ENCODE data around the gene ARHGAP24. TPM values are rescaled to one million over a fixed set of nuclear protein-coding genes. Genes with fewer than 3 reads are reported as not detected.

ARHGAP24 gene
- total and polyA plus RNA-seq, 10 of the 15 experiments (the other 5 are each of a cell fraction or from before 2014, with no cell fraction given) = 0.10 to 4.2 (median 0.52) TPM

DNA sequence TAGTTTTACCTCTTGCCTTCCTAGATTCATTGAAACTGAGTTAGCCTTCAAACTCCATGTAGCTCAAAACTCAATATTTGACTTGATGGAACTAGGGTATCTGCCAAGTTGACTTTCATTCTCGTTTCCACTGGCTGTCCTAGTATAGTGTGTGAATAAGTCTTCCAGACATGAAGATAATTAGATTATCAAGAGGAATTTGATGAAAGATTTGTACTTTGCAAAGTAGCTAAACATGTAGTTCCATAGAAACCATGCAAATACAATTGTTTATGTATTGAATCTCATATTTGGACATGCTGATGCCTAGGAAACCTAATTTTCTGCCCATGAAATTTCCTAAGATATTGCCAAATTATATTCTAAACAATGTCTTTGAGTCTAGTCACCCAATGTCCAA lies 297.5 kb downstream of the ARHGAP24 start:
- intact Hi-C loops (cut with micrococcal nuclease; ENCODE audit: unreplicated experiment) (no loop called here), in situ Hi-C loops (cut with MboI) (no loop called here)
- DNase-seq (ENCODE audit: low read depth, low spot score) = no peak
- no peaks in the 10 kb centered on the region for H3K79me2 ChIP-seq (ENCODE audit: control insufficient read depth, insufficient read depth, low read length)
- no peak for FAIRE-seq
- ChIA-PET RAD21 (ENCODE audit: unreplicated experiment) (no interaction called here), CTCF (interaction anchor here (0.7 to 2.3 kb wide), 2 partner anchors 25 to 197 kb away, joined by 3 to 8 read pairs; no protein-coding TSS in a partner anchor), SMC1A (ENCODE audit: uncharacterized antibody, unreplicated experiment) (interaction anchor here (0.7 to 1.8 kb wide), 5 partner anchors 8 to 25 kb away, joined by 3 to 4 read pairs (median 3); no protein-coding TSS in a partner anchor), POLR2A (no interaction called here)
- H3K27ac ChIP-seq (ENCODE audit: control insufficient read depth, insufficient read depth) = no peak overlapping the region
- H3K27me3 ChIP-seq (replicated peaks in 1 of 2; ENCODE audit: control insufficient read depth in 2 of 2, insufficient read depth in 2 of 2, low read length in 1 of 2) = no peaks in the 10 kb centered on the region; a peak in 1 of 4 replicates
- no peaks in the 10 kb centered on the region for H3K36me3 ChIP-seq (ENCODE audit: control insufficient read depth in 2 of 2, insufficient read depth in 2 of 2, low read length in 1 of 2)
- H3K4me2 ChIP-seq (ENCODE audit: control insufficient read depth, insufficient read depth) = no peak overlapping the region
- no peaks in the 10 kb centered on the region for H3K4me1 ChIP-seq (ENCODE audit: control insufficient read depth, insufficient read depth, low read length)
- H3K9ac ChIP-seq (ENCODE audit: control insufficient read depth, insufficient read depth, low read length) = no peak overlapping the region
- WGBS (ENCODE audit: insufficient coverage, insufficient replicate concordance, low lambda C conversion rate, missing lambda C conversion rate) = 0% methylated on average over 1 of the region's 1 CpG
- no peaks in the 10 kb centered on the region for H3K9me3 ChIP-seq (replicated peaks; ENCODE audit: control insufficient read depth, insufficient read depth, low read length)
- BruUV-seq (replicated peaks) = no TSS peak
- TF ChIP-seq ZNF217 (IDR thresholded peaks at IDR 0.05) = no peak
- TF ChIP-seq, protein P1, sequence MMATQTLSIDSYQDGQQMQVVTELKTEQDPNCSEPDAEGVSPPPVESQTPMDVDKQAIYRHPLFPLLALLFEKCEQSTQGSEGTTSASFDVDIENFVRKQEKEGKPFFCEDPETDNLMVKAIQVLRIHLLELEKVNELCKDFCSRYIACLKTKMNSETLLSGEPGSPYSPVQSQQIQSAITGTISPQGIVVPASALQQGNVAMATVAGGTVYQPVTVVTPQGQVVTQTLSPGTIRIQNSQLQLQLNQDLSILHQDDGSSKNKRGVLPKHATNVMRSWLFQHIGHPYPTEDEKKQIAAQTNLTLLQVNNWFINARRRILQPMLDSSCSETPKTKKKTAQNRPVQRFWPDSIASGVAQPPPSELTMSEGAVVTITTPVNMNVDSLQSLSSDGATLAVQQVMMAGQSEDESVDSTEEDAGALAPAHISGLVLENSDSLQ (IDR thresholded peaks at IDR 0.05) = no peak
- no peak for TF ChIP-seq SIX5 (IDR thresholded peaks at IDR 0.05; ENCODE audit: low read depth, low read length, severe bottlenecking)
- no peak for TF ChIP-seq TCF3 (IDR thresholded peaks at IDR 0.05; ENCODE audit: borderline replicate concordance, insufficient read depth, low read depth, low read length)
- no peak for TF ChIP-seq TARDBP (IDR thresholded peaks at IDR 0.05; ENCODE audit: borderline replicate concordance)
- TF ChIP-seq BHLHE40 (IDR thresholded peaks at IDR 0.05; ENCODE audit: borderline replicate concordance in 1 of 2, low read depth in 2 of 2, low read length in 1 of 2) = no peak
- TF ChIP-seq IRF4 (IDR thresholded peaks at IDR 0.05; ENCODE audit: low read depth, low read length) = no peak
- TF ChIP-seq HCFC1 (IDR thresholded peaks at IDR 0.05; ENCODE audit: low read length) = no peak
- TF ChIP-seq, protein P2, sequence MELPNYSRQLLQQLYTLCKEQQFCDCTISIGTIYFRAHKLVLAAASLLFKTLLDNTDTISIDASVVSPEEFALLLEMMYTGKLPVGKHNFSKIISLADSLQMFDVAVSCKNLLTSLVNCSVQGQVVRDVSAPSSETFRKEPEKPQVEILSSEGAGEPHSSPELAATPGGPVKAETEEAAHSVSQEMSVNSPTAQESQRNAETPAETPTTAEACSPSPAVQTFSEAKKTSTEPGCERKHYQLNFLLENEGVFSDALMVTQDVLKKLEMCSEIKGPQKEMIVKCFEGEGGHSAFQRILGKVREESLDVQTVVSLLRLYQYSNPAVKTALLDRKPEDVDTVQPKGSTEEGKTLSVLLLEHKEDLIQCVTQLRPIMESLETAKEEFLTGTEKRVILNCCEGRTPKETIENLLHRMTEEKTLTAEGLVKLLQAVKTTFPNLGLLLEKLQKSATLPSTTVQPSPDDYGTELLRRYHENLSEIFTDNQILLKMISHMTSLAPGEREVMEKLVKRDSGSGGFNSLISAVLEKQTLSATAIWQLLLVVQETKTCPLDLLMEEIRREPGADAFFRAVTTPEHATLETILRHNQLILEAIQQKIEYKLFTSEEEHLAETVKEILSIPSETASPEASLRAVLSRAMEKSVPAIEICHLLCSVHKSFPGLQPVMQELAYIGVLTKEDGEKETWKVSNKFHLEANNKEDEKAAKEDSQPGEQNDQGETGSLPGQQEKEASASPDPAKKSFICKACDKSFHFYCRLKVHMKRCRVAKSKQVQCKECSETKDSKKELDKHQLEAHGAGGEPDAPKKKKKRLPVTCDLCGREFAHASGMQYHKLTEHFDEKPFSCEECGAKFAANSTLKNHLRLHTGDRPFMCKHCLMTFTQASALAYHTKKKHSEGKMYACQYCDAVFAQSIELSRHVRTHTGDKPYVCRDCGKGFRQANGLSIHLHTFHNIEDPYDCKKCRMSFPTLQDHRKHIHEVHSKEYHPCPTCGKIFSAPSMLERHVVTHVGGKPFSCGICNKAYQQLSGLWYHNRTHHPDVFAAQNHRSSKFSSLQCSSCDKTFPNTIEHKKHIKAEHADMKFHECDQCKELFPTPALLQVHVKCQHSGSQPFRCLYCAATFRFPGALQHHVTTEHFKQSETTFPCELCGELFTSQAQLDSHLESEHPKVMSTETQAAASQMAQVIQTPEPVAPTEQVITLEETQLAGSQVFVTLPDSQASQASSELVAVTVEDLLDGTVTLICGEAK (IDR thresholded peaks at IDR 0.05; ENCODE audit: borderline replicate concordance) = no peak
- no peaks in the 10 kb centered on the region for H4K20me1 ChIP-seq (ENCODE audit: control insufficient read depth, insufficient read depth)
- no peak for ATAC-seq
- H2AFZ ChIP-seq (ENCODE audit: control insufficient read depth, low read depth, low read length) = no peak overlapping the region
- H3K4me3 ChIP-seq = no peak overlapping the region
